Upper lobe of left lung (tissue), 4 donors: ENCODE measurements around the gene ARHGEF6.

ENCODE experiments used
- CTCF ChIP-seq, 6 experiments: fragments of 450-650 bp in 4 of 6; fragments of 200-600 bp in 2 of 6; sonication (generic) in 2 of 6; IDR thresholded peaks; one replicate each; pipeline ENCODE4 v1.5.1; 2016 to 2019; ENCODE audit warnings: antibody characterized with exemption in 6 of 6
- EP300 ChIP-seq, 4 donors: sonication (generic); formaldehyde crosslinking; IDR thresholded peaks; one replicate each; pipeline ENCODE4 v1.5.1; 2017; ENCODE audit warnings: antibody characterized with exemption in 4 of 4, control low read depth in 2 of 4
- POLR2A ChIP-seq, 4 donors: fragments of 450-650 bp; IDR thresholded peaks; one replicate each; pipeline ENCODE4 v1.5.1; 2016 to 2017; ENCODE audit warnings: antibody characterized with exemption in 4 of 4, mild to moderate bottlenecking in 2 of 4
- POLR2AphosphoS5 ChIP-seq, 2 donors: sonication (generic); formaldehyde crosslinking; IDR thresholded peaks; one replicate each; pipeline ENCODE4 v1.5.1; 2017; ENCODE audit warnings: antibody characterized with exemption in 2 of 2

- TF ChIP-seq CTCF (IDR thresholded peaks at IDR 0.05) (no peak), POLR2A (IDR thresholded peaks at IDR 0.05) (no peak), EP300 (IDR thresholded peaks at IDR 0.05) (no peak), POLR2AphosphoS5 (IDR thresholded peaks at IDR 0.05) (no peak)
These were observed 35.2 kb downstream of the ARHGEF6 start for GRCh38 chrX:136745215-136746173.
